K562 (cell line): Measurements from ENCODE around the gene ADAM23. TPM values are rescaled to one million over a fixed set of nuclear protein-coding genes. Genes with fewer than 3 reads are reported as not detected.

Source experiments
- ATAC-seq: fragments of 200-7000 bp; cut with Tn5 transposase; 3 replicates; pipeline ENCODE4 v1.9.1; 2020; ENCODE audit warnings: moderate library complexity
- BruUV-seq: library from RNA; stranded (reverse); fragments of 400-500 nt; replicated peaks from 2 replicates; lab custom pipeline; 2021; lab: Mats Ljungman, UMichigan
- CTCF ChIA-PET: fragments of 300-600 bp; formaldehyde crosslinking; extraction: SDS; loops from one replicate; lab custom pipeline; 2021; ENCODE audit warnings: low intra/inter-chr PET ratio; lab: Yijun Ruan, JAX
- POLR2A ChIA-PET: fragments of 300-600, 350-650 bp; sonication (Branson Sonifier 250); formaldehyde crosslinking; extraction: SDS; loops from one replicate; lab custom pipeline; 2021; ENCODE audit warnings: antibody characterized with exemption, inconsistent platforms; lab: Yijun Ruan, JAX
- DNase-seq, 4 experiments: peaks; one replicate each; pipeline versions ENCODE4 v3.0.0 to v3.0.0-alpha.2; 2011 to 2018; ENCODE audit warnings: low spot score in 3 of 4, mixed read lengths in 3 of 4; ENCODE audit errors: extremely low read depth in 1 of 4
- FAIRE-seq: peaks from 2 replicates; lab custom pipeline; 2011; peaks lifted over from hg19 to GRCh38; lab: Jason Lieb, UNC
- H2AFZ ChIP-seq: 2 replicates; pipeline ENCODE4 v1.6.0; 2011; ENCODE audit warnings: low read depth, low read length, control low read depth, inconsistent platforms
- H3K27ac ChIP-seq: fragments of 200-600 bp; 3 replicates; pipeline ENCODE4 v1.8.0; 2011; ENCODE audit warnings: low read depth, mild to moderate bottlenecking, control low read depth, inconsistent platforms, low read length, moderate library complexity, mixed read lengths; ENCODE audit errors: extremely low read depth
- H3K27me3 ChIP-seq, 2 experiments: fragments of 300-600 bp in 1 of 2; 2 replicates in 1 of 2; 3 replicates in 1 of 2; pipeline versions ENCODE4 v1.6.0 to v1.8.0; 2011; ENCODE audit warnings: inconsistent platforms in 2 of 2, low read length in 2 of 2, mild to moderate bottlenecking in 1 of 2, mixed read lengths in 1 of 2, moderate library complexity in 1 of 2; ENCODE audit not compliant: control insufficient read depth in 2 of 2, insufficient read depth in 2 of 2
- H3K36me3 ChIP-seq: fragments of 300-600 bp; 3 replicates; pipeline ENCODE4 v1.8.0; 2011; ENCODE audit warnings: mild to moderate bottlenecking, low read length, inconsistent platforms; ENCODE audit not compliant: control insufficient read depth, insufficient read depth
- H3K4me1 ChIP-seq, 2 experiments: fragments of 200-600 bp in 1 of 2; replicated peaks in 1 of 2; 2 replicates in 1 of 2; 3 replicates in 1 of 2; pipeline versions ENCODE4 v1.5.1 to v1.8.0; 2011; ENCODE audit warnings: inconsistent platforms in 2 of 2, low read length in 2 of 2, mild to moderate bottlenecking in 1 of 2, mixed read lengths in 1 of 2, moderate library complexity in 1 of 2; ENCODE audit not compliant: control insufficient read depth in 2 of 2, insufficient read depth in 2 of 2
- H3K4me2 ChIP-seq: 2 replicates; pipeline ENCODE4 v1.6.1; 2011; ENCODE audit warnings: low read length, control low read depth, inconsistent platforms, mixed read lengths; ENCODE audit not compliant: insufficient read depth
- H3K4me3 ChIP-seq: fragments of 200-600 bp; sonication (generic), shearing (Covaris generic); 2 replicates; pipeline ENCODE4 v1.5.1; 2016; ENCODE audit warnings: control low read depth, inconsistent platforms
- H3K79me2 ChIP-seq: fragments of 200-600 bp; 3 replicates; pipeline ENCODE4 v1.8.0; 2011; ENCODE audit warnings: low read length, inconsistent platforms; ENCODE audit not compliant: control insufficient read depth, insufficient read depth
- H3K9ac ChIP-seq, 2 experiments: 2 replicates each; pipeline versions ENCODE4 v1.6.0 to v1.6.1; 2011; ENCODE audit warnings: low read depth in 2 of 2, low read length in 2 of 2, control low read depth in 1 of 2, inconsistent platforms in 1 of 2, mild to moderate bottlenecking in 1 of 2, mixed read lengths in 1 of 2; ENCODE audit not compliant: insufficient read depth in 1 of 2
- H3K9me1 ChIP-seq: one replicate; pipeline ENCODE4 v1.6.0; 2011; ENCODE audit warnings: inconsistent platforms, mild to moderate bottlenecking, low read length, moderate library complexity; ENCODE audit not compliant: control insufficient read depth, insufficient read depth
- H3K9me3 ChIP-seq: replicated peaks from 2 replicates; pipeline ENCODE4 v1.5.1; 2011; ENCODE audit warnings: low read depth, low read length, inconsistent platforms; ENCODE audit not compliant: control insufficient read depth, insufficient read depth
- H4K20me1 ChIP-seq: replicated peaks from 2 replicates; pipeline ENCODE4 v1.6.1; 2011; ENCODE audit warnings: low read length, inconsistent platforms, mixed read lengths; ENCODE audit not compliant: control insufficient read depth, insufficient read depth
- ARID2 ChIP-seq: fragments of 450-650 bp; IDR thresholded peaks from 2 replicates; pipeline ENCODE4 v1.6.1; 2017; ENCODE audit warnings: antibody characterized with exemption, mild to moderate bottlenecking
- ATF7 ChIP-seq: fragments of 450-650 bp; IDR thresholded peaks from 2 replicates; pipeline ENCODE4 v1.7.1; 2014; ENCODE audit warnings: mild to moderate bottlenecking, moderate library complexity
- CHCHD3 ChIP-seq: fragments of 250-450 bp; sonication (Bioruptor Pico); IDR thresholded peaks from 2 replicates; pipeline ENCODE4 v2.1.2; 2022; ENCODE audit warnings: mild to moderate bottlenecking
- CHD2 ChIP-seq: IDR thresholded peaks from 2 replicates; pipeline ENCODE4 v1.6.1; 2011; ENCODE audit warnings: low read depth, low read length
- ELF4 ChIP-seq: fragments of 450-650 bp; formaldehyde crosslinking; IDR thresholded peaks from 2 replicates; pipeline ENCODE4 v1.4.0; 2022; ENCODE audit warnings: missing genetic modification characterization
- FOXJ3 ChIP-seq: sonication (generic); formaldehyde crosslinking; IDR thresholded peaks from 2 replicates; pipeline ENCODE4 v1.4.0; 2020; ENCODE audit warnings: mild to moderate bottlenecking, missing genetic modification reagents
- PATZ1 ChIP-seq: fragments of 250-450 bp; sonication (Bioruptor Pico); IDR thresholded peaks from 2 replicates; pipeline ENCODE4 v1.5.0; 2020; ENCODE audit warnings: mild to moderate bottlenecking, borderline replicate concordance
- RBM39 ChIP-seq: fragments of 200-400 bp; formaldehyde crosslinking; optimal IDR thresholded peaks from 2 replicates; pipeline ENCODE3; 2018; ENCODE audit warnings: low read depth, low read length
- RUNX1 ChIP-seq: sonication (generic); IDR thresholded peaks from 2 replicates; pipeline ENCODE4 v1.6.1; 2016; ENCODE audit warnings: antibody characterized with exemption, low read depth
- SLC30A9 ChIP-seq: fragments of 250-450 bp; sonication (Bioruptor Pico); IDR thresholded peaks from 2 replicates; pipeline ENCODE4 v1.8.0; 2022; ENCODE audit warnings: mild to moderate bottlenecking, moderate library complexity
- SMARCC2 ChIP-seq: fragments of 450-650 bp; IDR thresholded peaks from 2 replicates; pipeline ENCODE4 v1.6.1; 2017; ENCODE audit warnings: antibody characterized with exemption, moderate library complexity, mild to moderate bottlenecking, low read depth
- STAT5A ChIP-seq: IDR thresholded peaks from 2 replicates; pipeline ENCODE4 v1.6.1; 2012; ENCODE audit warnings: low read length, inconsistent platforms, borderline replicate concordance
- ZBTB26 ChIP-seq: fragments of 450-650 bp; formaldehyde crosslinking; IDR thresholded peaks from 2 replicates; pipeline ENCODE4 v1.4.0; 2022; ENCODE audit warnings: missing genetic modification characterization
- ZNF224 ChIP-seq: sonication (generic); formaldehyde crosslinking; IDR thresholded peaks from 2 replicates; pipeline ENCODE4 v1.8.0; 2022; ENCODE audit warnings: mild to moderate bottlenecking, missing genetic modification reagents
- ZNF324 ChIP-seq: fragments of 250-450 bp; sonication (Bioruptor Pico); IDR thresholded peaks from 2 replicates; pipeline ENCODE4 v1.4.0; 2020; ENCODE audit warnings: mild to moderate bottlenecking
- ZNF41 ChIP-seq: fragments of 250-450 bp; sonication (Bioruptor Pico); conservative IDR thresholded peaks from 2 replicates; pipeline ENCODE4 v1.4.0; 2020; ENCODE audit warnings: mild to moderate bottlenecking
- ZNF76 ChIP-seq: fragments of 250-450 bp; sonication (Bioruptor Pico); IDR thresholded peaks from 2 replicates; pipeline ENCODE4 v1.4.0; 2020; ENCODE audit warnings: mild to moderate bottlenecking, moderate library complexity, borderline replicate concordance
- ZZZ3 ChIP-seq: fragments of 450-650 bp; IDR thresholded peaks from 2 replicates; pipeline ENCODE4 v1.6.1; 2016; ENCODE audit warnings: antibody characterized with exemption, mild to moderate bottlenecking, moderate library complexity
- WGBS: fragments of 100-300 bp; shearing (Covaris generic); methylation state at CpG from one replicate; pipeline ENCODE4 v1.1.6; 2016; ENCODE audit warnings: low coverage, mixed read lengths; ENCODE audit not compliant: insufficient coverage; ENCODE audit errors: missing lambda C conversion rate; 5-methylcytosine and 5-hydroxymethylcytosine counted together
- in situ Hi-C: fragments of 300-500 bp; cut with MboI; formaldehyde crosslinking; loops from 4 replicates; pipeline ENCODE4 v1.15.0; 2018; ENCODE audit warnings: inconsistent platforms, mixed read lengths
- intact Hi-C: fragments of 100-400 bp; cut with micrococcal nuclease; formaldehyde crosslinking; loops from 2 replicates; pipeline ENCODE4 v1.14.2; 2022
- polyA plus RNA-seq, 8 experiments: library from polyadenylated mRNA; depleted of rRNA in 4 of 8; stranded (reverse) in 5 of 8; unstranded in 3 of 8; fragments of >200 nt; fragmentation: Nextera tagmentation in 2 of 8; fragmentation: Illumina TruSeq in 1 of 8; extraction: Ambion mirVana in 2 of 8; extraction: Trizol in 1 of 8; gene quantifications; 2 replicates each; pipeline versions ENCODE4 v1.2.1 to v1.2.3, GENCODE V29; 2011 to 2014; ENCODE audit warnings: inconsistent platforms in 1 of 8, missing spikeins in 1 of 8
- total RNA-seq, 7 experiments: library from RNA; depleted of rRNA in 6 of 7; stranded (reverse); fragments of >200 nt in 6 of 7; fragmentation: Illumina TruSeq in 2 of 7; extraction: Trizol in 2 of 7; gene quantifications; 2 replicates each; pipeline versions ENCODE4 v1.2.1 to v1.2.3, GENCODE V29; 2011 to 2021; ENCODE audit warnings: low replicate concordance in 1 of 7

ADAM23 gene
- total and polyA plus RNA-seq, 9 of the 15 experiments (the other 6 are each of a cell fraction or from before 2014, with no cell fraction given) = 0.02 TPM; not detected in 8

- no peak for TF ChIP-seq PATZ1
- TF ChIP-seq SMARCC2 = no peak
These were observed 167.9 kb downstream of the ADAM23 start (continued) for GRCh38 chr2:206611191-206611590.

GRCh38 chr2:206611736-206612135, 168.4 kb downstream of the ADAM23 start:
- Histone ChIP-seq H3K9me3 (no peaks in the 10 kb centered on the region), H3K9me1 (no peaks in the 10 kb centered on the region), H3K4me3 (no peak overlapping the region), H2AFZ (no peak overlapping the region; the same call in 1 of the 2 replicates), H3K9ac (no peak overlapping the region), H3K4me2 (no peak overlapping the region), H3K36me3 (no peaks in the 10 kb centered on the region), H3K27me3 (no peaks in the 10 kb centered on the region), H4K20me1 (no peaks in the 10 kb centered on the region), H3K4me1 (peaks cover 0 to 4% of the 10 kb centered on the region in 2 experiments; a peak in 2 of 5 replicates), H3K79me2 (no peaks in the 10 kb centered on the region), H3K27ac (no peak overlapping the region)
- ATAC-seq = peak; percentile 35; the same call in 1 of the 3 replicates
- no peak for DNase-seq
- no peak for TF ChIP-seq ZZZ3
- TF ChIP-seq ZNF324 (CRISPR knock-in tag) = no peak
- TF ChIP-seq ZBTB26 (CRISPR knock-in tag) = no peak
- TF ChIP-seq ZNF224 (CRISPR knock-in tag) = no peak
- no peak for TF ChIP-seq CHD2
- no peak for TF ChIP-seq ZNF76 (CRISPR knock-in tag)
- TF ChIP-seq STAT5A = no peak
- no peak for TF ChIP-seq SLC30A9 (CRISPR knock-in tag)
- TF ChIP-seq CHCHD3 = no peak
- no peak for TF ChIP-seq RUNX1
- no peak for TF ChIP-seq FOXJ3 (CRISPR knock-in tag)
- no peak for TF ChIP-seq ELF4
- no peak for TF ChIP-seq ARID2
- no peak for TF ChIP-seq RBM39
- no peak for TF ChIP-seq ATF7
- no peak for TF ChIP-seq ZNF41 (CRISPR knock-in tag)
- ChIA-PET POLR2A (no interaction called here), CTCF (no interaction called here)
- intact Hi-C loops = no loop called here
- no peak for FAIRE-seq
- WGBS = 18% methylated on average over 3 of the region's 3 CpGs
- BruUV-seq = no TSS peak
- in situ Hi-C loops = no loop called here
